ENCODE data around the gene HBM. TPM values are rescaled to one million over a fixed set of nuclear protein-coding genes. Genes with fewer than 3 reads are reported as not detected.
"Not testable (repeated sequence)": the region's sequence is repeated elsewhere in the genome, so short reads cannot be mapped to it uniquely, and the experiment has no call there.

HBM gene
- total RNA-seq, 3 donors from 2014 or later (not counting 1 experiment from before 2014, with no cell fraction given), result not detected

DNA sequence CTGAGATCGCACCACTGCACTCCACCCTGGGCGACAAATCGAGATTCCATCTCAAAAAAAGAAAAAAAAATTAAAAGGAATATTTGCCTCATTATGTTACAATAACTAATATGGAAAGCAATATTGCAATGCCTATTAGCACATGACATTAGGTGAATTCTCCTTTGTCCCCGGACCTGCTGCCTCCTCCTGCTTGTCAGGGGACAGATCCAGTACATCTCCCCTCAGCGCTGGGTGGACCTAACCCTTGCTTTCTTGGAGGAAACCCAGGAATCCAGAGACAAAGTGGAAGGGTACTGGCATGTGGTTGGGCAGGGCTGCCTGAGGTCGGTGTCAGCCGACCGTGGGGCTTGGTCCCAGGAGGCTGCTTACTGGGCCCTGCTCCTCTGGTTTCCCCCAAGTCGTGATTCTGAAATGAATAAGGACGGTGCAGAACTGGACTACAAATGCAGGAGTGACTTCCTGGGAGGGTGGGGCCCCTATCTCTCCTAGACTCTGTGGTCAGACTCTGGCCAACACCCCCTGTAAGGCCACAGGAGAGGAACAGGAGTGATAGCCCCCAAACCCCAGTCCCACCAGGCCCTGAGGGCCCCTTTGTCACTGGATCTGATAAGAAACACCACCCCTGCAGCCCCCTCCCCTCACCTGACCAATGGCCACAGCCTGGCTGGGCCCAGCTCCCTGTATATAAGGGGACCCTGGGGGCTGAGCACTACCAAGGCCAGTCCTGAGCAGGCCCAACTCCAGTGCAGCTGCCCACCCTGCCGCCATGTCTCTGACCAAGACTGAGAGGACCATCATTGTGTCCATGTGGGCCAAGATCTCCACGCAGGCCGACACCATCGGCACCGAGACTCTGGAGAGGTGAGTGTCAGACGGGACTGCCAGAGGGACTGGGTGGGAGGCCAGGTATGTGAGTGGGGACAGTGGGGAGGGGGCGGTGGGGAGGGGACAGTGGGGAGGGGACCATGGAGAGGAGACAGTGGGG lies 13.3 kb upstream of the HBM start, which contains the start of gene HBZ:
HBZ (plus strand) TSS at position 504 of the 988 bp plus-strand sequence; CDS start at position 770, 266 bp downstream.
- H3K4me3 Mint-ChIP-seq, result no peak within 1 kb of the TSS
- H3K36me3 Mint-ChIP-seq, result no peaks in the 10 kb centered on the region
- Histone ChIP-seq H3K9me3 (ENCODE audit: control insufficient read depth, insufficient read depth, low read length) (no peaks in the 10 kb centered on the region), H3K4me3 (ENCODE audit: low read length) (no peak within 1 kb of the TSS), H3K4me1 (ENCODE audit: control insufficient read depth, insufficient read depth, low read length) (peaks cover 11% of the 10 kb centered on the region), H3K27ac (ENCODE audit: low read length) (no peak within 1 kb of the TSS), H3K27me3 (ENCODE audit: control insufficient read depth, insufficient read depth, low read length) (peaks cover 8% of the 10 kb centered on the region), H3K36me3 (ENCODE audit: control insufficient read depth, insufficient read depth, low read length) (no peaks in the 10 kb centered on the region)
- WGBS (ENCODE audit: insufficient coverage), result 81% methylated on average over 15 of the region's 17 CpGs
- H3K9me3 Mint-ChIP-seq, result no peaks in the 10 kb centered on the region
- H3K4me1 Mint-ChIP-seq, result peaks cover 10% of the 10 kb centered on the region in 2 donors
- no peak within 1 kb of the TSS for H3K27ac Mint-ChIP-seq
- no peak for ATAC-seq
- intact Hi-C loops (cut with micrococcal nuclease), result no loop called here
- DNase-seq, result no peak
- H3K27me3 Mint-ChIP-seq (ENCODE audit: low read depth in 2 of 2), result peaks cover 0 to 16% of the 10 kb centered on the region in 2 donors
- TF ChIP-seq, protein P1, sequence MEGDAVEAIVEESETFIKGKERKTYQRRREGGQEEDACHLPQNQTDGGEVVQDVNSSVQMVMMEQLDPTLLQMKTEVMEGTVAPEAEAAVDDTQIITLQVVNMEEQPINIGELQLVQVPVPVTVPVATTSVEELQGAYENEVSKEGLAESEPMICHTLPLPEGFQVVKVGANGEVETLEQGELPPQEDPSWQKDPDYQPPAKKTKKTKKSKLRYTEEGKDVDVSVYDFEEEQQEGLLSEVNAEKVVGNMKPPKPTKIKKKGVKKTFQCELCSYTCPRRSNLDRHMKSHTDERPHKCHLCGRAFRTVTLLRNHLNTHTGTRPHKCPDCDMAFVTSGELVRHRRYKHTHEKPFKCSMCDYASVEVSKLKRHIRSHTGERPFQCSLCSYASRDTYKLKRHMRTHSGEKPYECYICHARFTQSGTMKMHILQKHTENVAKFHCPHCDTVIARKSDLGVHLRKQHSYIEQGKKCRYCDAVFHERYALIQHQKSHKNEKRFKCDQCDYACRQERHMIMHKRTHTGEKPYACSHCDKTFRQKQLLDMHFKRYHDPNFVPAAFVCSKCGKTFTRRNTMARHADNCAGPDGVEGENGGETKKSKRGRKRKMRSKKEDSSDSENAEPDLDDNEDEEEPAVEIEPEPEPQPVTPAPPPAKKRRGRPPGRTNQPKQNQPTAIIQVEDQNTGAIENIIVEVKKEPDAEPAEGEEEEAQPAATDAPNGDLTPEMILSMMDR (IDR thresholded peaks at IDR 0.05), result no peak

DNA sequence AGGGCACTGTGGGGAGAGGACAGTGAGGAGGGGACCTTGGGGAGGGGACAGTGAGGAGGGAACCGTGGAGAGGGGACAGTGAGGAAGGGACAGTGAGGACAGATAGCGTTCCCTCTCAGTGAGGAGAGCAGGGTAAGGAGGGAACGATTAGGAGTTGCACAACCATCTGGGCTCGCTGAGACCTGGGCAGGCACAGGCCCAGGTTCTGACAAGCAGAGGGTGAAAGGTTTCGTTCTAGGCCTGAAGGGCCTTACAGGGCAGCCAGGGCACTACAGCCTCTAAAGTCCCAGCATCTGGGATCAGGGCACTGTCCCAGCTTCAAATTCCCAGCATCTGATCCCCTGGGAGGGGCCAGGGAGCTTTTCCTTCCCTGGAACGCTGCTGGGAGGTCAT lies 12.7 kb upstream of the HBM start:
- H3K27me3 ChIP-seq (ENCODE audit: control insufficient read depth, insufficient read depth, low read length); H3K9me3 ChIP-seq (ENCODE audit: control insufficient read depth, insufficient read depth, low read length); H3K36me3 ChIP-seq (ENCODE audit: control insufficient read depth, insufficient read depth, low read length); H3K36me3 Mint-ChIP-seq; H3K9me3 Mint-ChIP-seq; H3K27ac ChIP-seq (ENCODE audit: low read length); H3K27ac Mint-ChIP-seq; DNase-seq; H3K4me3 Mint-ChIP-seq; H3K4me3 ChIP-seq (ENCODE audit: low read length); intact Hi-C loops (cut with micrococcal nuclease): not testable (repeated sequence)
- H3K4me1 ChIP-seq (ENCODE audit: control insufficient read depth, insufficient read depth, low read length), result peaks cover 11% of the 10 kb centered on the region
- H3K4me1 Mint-ChIP-seq, result peaks cover 10% of the 10 kb centered on the region in 2 donors
- 87% methylated on average over 2 of the region's 6 CpGs for WGBS (ENCODE audit: insufficient coverage)
- peak in 2 of 3 donors; percentile 25 to 27 for ATAC-seq
- H3K27me3 Mint-ChIP-seq (ENCODE audit: low read depth in 2 of 2), result peaks cover 0 to 16% of the 10 kb centered on the region in 2 donors

DNA sequence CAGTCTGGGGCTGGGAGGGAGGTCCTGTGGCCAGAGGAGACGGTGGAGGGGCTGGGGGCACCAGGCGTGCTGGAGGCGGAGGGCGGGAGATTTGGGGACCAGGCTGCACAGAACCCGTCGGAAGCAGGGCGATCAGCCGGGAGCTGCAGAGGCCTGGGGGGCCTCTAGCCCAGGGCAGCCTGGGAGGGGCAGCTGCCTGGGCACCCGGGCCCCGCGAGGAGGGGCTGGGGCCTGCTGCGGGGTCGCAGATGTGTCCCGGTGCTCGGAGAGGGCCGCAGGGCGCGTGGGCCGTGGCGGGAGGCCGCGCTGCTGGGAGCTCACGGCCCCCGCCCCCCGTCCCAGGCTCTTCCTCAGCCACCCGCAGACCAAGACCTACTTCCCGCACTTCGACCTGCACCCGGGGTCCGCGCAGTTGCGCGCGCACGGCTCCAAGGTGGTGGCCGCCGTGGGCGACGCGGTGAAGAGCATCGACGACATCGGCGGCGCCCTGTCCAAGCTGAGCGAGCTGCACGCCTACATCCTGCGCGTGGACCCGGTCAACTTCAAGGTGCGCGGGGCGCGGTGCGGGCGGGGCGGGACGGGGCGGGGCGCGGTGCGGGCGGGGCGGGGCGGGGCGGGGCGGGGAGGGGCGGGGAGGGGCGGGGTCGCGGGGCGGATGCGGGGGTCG lies 12.1 kb upstream of the HBM start:
- H3K4me3 Mint-ChIP-seq; H3K27ac Mint-ChIP-seq; H3K36me3 ChIP-seq (ENCODE audit: control insufficient read depth, insufficient read depth, low read length); H3K27me3 ChIP-seq (ENCODE audit: control insufficient read depth, insufficient read depth, low read length); H3K4me3 ChIP-seq (ENCODE audit: low read length); H3K9me3 ChIP-seq (ENCODE audit: control insufficient read depth, insufficient read depth, low read length); H3K36me3 Mint-ChIP-seq; H3K9me3 Mint-ChIP-seq; DNase-seq; intact Hi-C loops (cut with micrococcal nuclease); H3K27ac ChIP-seq (ENCODE audit: low read length): not testable (repeated sequence)
- peaks cover 11% of the 10 kb centered on the region for H3K4me1 ChIP-seq (ENCODE audit: control insufficient read depth, insufficient read depth, low read length)
- Mint-ChIP-seq H3K27me3 (ENCODE audit: low read depth in 2 of 2) (peaks cover 0 to 19% of the 10 kb centered on the region in 2 donors), H3K4me1 (peaks cover 10% of the 10 kb centered on the region in 2 donors)
- no CpG with 5 or more reads among the region's 74 CpGs for WGBS (ENCODE audit: insufficient coverage)
- peak in 2 of 3 donors; percentile 56 to 61 for ATAC-seq

DNA sequence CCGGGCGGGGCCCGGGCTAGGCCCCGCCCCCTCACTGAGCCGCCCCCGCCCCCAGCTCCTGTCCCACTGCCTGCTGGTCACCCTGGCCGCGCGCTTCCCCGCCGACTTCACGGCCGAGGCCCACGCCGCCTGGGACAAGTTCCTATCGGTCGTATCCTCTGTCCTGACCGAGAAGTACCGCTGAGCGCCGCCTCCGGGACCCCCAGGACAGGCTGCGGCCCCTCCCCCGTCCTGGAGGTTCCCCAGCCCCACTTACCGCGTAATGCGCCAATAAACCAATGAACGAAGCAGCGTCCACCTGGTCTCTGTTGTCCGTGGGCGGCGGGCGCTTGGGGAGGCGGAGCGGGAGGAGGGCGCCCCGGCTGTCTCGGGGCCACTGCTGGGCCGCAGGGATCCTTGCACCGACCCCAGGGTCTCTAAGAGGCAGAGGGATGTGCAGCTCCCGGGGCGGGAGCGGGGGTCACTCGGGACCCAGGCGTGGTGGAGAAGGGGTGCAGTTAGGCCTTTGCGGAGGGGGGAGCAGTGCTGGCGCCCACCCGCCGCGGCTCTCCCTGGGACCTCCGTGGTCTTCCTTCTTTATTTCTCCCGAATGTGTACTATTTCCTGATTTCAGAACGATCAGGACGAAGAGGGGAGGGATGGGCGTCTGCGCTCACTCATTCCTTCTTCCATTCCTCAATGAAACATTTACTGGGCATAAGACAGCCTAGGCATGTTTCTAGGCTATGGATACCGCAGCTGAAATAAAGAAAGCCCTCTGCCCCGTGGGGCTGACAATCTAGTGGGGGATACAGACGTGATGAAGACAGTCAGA lies 11.4 kb upstream of the HBM start:
- peak in 2 of 3 donors; percentile 61 to 63 for ATAC-seq
- Mint-ChIP-seq H3K36me3 (no peaks in the 10 kb centered on the region), H3K27ac (peak overlapping the region in 1 of 2 donors; percentile 27), H3K9me3 (no peaks in the 10 kb centered on the region), H3K4me3 (peak overlapping the region; percentile 84), H3K4me1 (peaks cover 10% of the 10 kb centered on the region in 2 donors), H3K27me3 (ENCODE audit: low read depth in 2 of 2) (peaks cover 6 to 22% of the 10 kb centered on the region in 2 donors)
- Histone ChIP-seq H3K9me3 (ENCODE audit: control insufficient read depth, insufficient read depth, low read length) (no peaks in the 10 kb centered on the region), H3K36me3 (ENCODE audit: control insufficient read depth, insufficient read depth, low read length) (no peaks in the 10 kb centered on the region), H3K27me3 (ENCODE audit: control insufficient read depth, insufficient read depth, low read length) (peaks cover 8% of the 10 kb centered on the region), H3K4me3 (ENCODE audit: low read length) (peak overlapping the region; percentile 28), H3K27ac (ENCODE audit: low read length) (no peak overlapping the region), H3K4me1 (ENCODE audit: control insufficient read depth, insufficient read depth, low read length) (peaks cover 11% of the 10 kb centered on the region)
- intact Hi-C loops (cut with micrococcal nuclease), result no loop called here
- peak in 1 of 2 donors; percentile 26 for DNase-seq
- TF ChIP-seq, protein P1 (IDR thresholded peaks at IDR 0.05), result no peak
- WGBS (ENCODE audit: insufficient coverage), result 2% methylated on average over 53 of the region's 59 CpGs
